Measurements from ENCODE around the gene HHIPL2. TPM values are rescaled to one million over a fixed set of nuclear protein-coding genes. Genes with fewer than 3 reads are reported as not detected.

HHIPL2 gene
- total RNA-seq, 2 donors from 2014 or later = not detected

DNA sequence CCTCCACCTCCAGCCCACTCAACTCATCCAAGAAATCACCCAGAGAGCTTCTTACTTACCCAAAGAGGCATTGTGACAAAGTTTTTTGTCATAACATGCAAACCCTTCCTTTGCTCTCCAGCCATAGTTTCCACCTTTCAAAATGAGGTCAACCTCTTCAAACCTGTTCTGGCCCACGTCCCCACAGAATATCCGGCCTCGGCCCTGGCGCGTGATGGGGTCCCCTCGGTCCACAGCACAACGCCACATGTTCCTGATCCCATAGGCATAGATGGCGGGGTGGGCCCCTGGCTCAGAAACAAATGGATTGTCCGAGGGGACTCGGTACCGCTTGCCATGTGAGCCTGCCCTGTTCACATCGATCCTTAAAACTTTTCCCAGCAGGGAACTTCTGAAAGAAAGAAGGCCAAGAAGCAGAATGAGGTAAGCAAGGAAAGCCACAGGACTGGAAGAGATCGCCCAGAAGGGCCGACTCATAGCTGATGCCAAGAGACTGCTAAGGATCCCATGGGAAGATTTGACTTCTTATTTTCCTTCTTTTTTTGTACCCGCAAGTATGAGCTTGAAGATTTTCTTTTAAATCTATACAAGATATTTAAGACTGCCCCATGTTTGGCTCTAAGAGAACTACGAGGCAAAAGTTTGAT is 7.8 kb downstream of the HHIPL2 start:
- WGBS, 2 donors = 59 to 79% methylated on average over 16 of the region's 16 CpGs
- no peak for DNase-seq
- no peaks in the 10 kb centered on the region for H3K27me3 ChIP-seq
- H3K27ac ChIP-seq = no peak overlapping the region
- TF ChIP-seq CTCF (IDR thresholded peaks at IDR 0.05) (no peak), POLR2A (IDR thresholded peaks at IDR 0.05) (no peak)
- H3K9me3 ChIP-seq = no peaks in the 10 kb centered on the region
- no peaks in the 10 kb centered on the region for H3K36me3 ChIP-seq (replicated peaks in 1 of 2; ENCODE audit: insufficient read depth in 1 of 2, low read depth in 2 of 2)
- H3K4me1 ChIP-seq = no peaks in the 10 kb centered on the region
- intact Hi-C loops (cut with DNase I) = no loop called here
- no peak overlapping the region for H3K4me3 ChIP-seq
- no peak for ATAC-seq

GRCh38 chr1:222535455-222535854 is 12.4 kb downstream of the HHIPL2 start:
- ATAC-seq (no peak), DNase-seq (no peak)
- H3K27me3 ChIP-seq = no peaks in the 10 kb centered on the region
- no peak overlapping the region for H3K27ac ChIP-seq
- H3K4me3 ChIP-seq = no peak overlapping the region
- no peaks in the 10 kb centered on the region for H3K4me1 ChIP-seq
- no peaks in the 10 kb centered on the region for H3K36me3 ChIP-seq (replicated peaks in 1 of 2; ENCODE audit: insufficient read depth in 1 of 2, low read depth in 2 of 2)
- WGBS, 2 donors = 69 to 70% methylated on average over 5 of the region's 5 CpGs
- H3K9me3 ChIP-seq = no peaks in the 10 kb centered on the region
- no peak for TF ChIP-seq CTCF (IDR thresholded peaks at IDR 0.05)
- no peak for TF ChIP-seq POLR2A (IDR thresholded peaks at IDR 0.05)
- intact Hi-C loops (cut with DNase I) = no loop called here

GRCh38 chr1:222530852-222531251 is 17.1 kb downstream of the HHIPL2 start:
- no peak for DNase-seq
- no peak for ATAC-seq
- no peak for TF ChIP-seq CTCF (IDR thresholded peaks at IDR 0.05)
- no peak for TF ChIP-seq POLR2A (IDR thresholded peaks at IDR 0.05)

DNA sequence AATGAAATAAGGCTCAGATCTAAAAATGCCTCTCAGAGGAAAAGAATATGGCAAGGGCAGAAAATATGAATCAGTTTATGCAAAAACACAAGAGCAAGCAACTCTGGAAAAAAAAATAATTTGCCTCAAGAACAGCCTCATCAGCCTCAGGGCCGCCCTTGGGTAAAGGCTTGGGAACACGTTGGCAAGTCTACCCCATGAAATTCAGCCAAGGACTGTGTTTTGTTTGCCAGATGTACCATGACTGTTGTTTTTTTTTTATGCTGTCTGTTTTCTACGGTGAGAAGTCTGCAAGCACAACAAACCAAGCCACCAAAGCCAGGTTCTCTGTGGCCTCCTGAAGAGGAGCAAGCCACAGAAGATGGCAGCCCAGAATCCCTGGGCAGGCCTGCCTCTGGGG is 18.0 kb downstream of the HHIPL2 start:
- Histone ChIP-seq H3K9me3 (no peaks in the 10 kb centered on the region), H3K27me3 (no peaks in the 10 kb centered on the region), H3K36me3 (replicated peaks in 1 of 2; ENCODE audit: insufficient read depth in 1 of 2, low read depth in 2 of 2) (no peaks in the 10 kb centered on the region), H3K4me3 (no peak overlapping the region), H3K4me1 (no peaks in the 10 kb centered on the region), H3K27ac (no peak overlapping the region)
- 51 to 52% methylated on average over 3 of the region's 3 CpGs for WGBS, 2 donors
- ATAC-seq (no peak), DNase-seq (no peak)
- intact Hi-C loops (cut with DNase I) = no loop called here
- no peak for TF ChIP-seq POLR2A (IDR thresholded peaks at IDR 0.05)
- no peak for TF ChIP-seq CTCF (IDR thresholded peaks at IDR 0.05)

More at GRCh38 chr1:222530852-222531251, 17.1 kb downstream of the HHIPL2 start:
- H3K4me1 ChIP-seq = no peaks in the 10 kb centered on the region
- no peak overlapping the region for H3K4me3 ChIP-seq
- no peaks in the 10 kb centered on the region for H3K27me3 ChIP-seq
- WGBS, 2 donors = 65 to 71% methylated on average over 6 of the region's 6 CpGs
- no peaks in the 10 kb centered on the region for H3K9me3 ChIP-seq
- H3K27ac ChIP-seq = no peak overlapping the region
- intact Hi-C loops (cut with DNase I) = no loop called here
- H3K36me3 ChIP-seq (replicated peaks in 1 of 2; ENCODE audit: insufficient read depth in 1 of 2, low read depth in 2 of 2) = no peaks in the 10 kb centered on the region

- ATAC-seq (no peak), DNase-seq (no peak)
- Histone ChIP-seq H3K27ac (no peak overlapping the region), H3K36me3 (replicated peaks in 1 of 2; ENCODE audit: insufficient read depth in 1 of 2, low read depth in 2 of 2) (no peaks in the 10 kb centered on the region), H3K4me3 (no peak overlapping the region), H3K27me3 (no peaks in the 10 kb centered on the region), H3K9me3 (no peaks in the 10 kb centered on the region), H3K4me1 (no peaks in the 10 kb centered on the region)
- no peak for TF ChIP-seq POLR2A (IDR thresholded peaks at IDR 0.05)
- no peak for TF ChIP-seq CTCF (IDR thresholded peaks at IDR 0.05)
- WGBS, 2 donors = 82 to 88% methylated on average over 3 of the region's 3 CpGs
- intact Hi-C loops (cut with DNase I) = no loop called here
These were observed 18.7 kb downstream of the HHIPL2 start for GRCh38 chr1:222529181-222529580.
